GM23248 (cell line): ENCODE measurements around the gene UBQLN4. TPM values are rescaled to one million over a fixed set of nuclear protein-coding genes. Genes with fewer than 3 reads are reported as not detected.

Source experiments
- DNase-seq: peaks from one replicate; pipeline ENCODE4 v3.0.0-alpha.2; 2015
- H2AFZ ChIP-seq: fragments of 200-600 bp; sonication (generic); 2 replicates; pipeline ENCODE4 v1.6.1; 2016; ENCODE audit warnings: antibody characterized with exemption
- H3F3A ChIP-seq: fragments of 200-600 bp; sonication (generic); 2 replicates; pipeline ENCODE4 v1.6.1; 2016; ENCODE audit warnings: mild to moderate bottlenecking, antibody characterized with exemption, mixed run types; ENCODE audit not compliant: insufficient read depth
- H3K27ac ChIP-seq: fragments of 200-600 bp; sonication (generic); 2 replicates; pipeline ENCODE4 v1.5.1; 2016; ENCODE audit warnings: mild to moderate bottlenecking
- H3K27me3 ChIP-seq: fragments of 200-600 bp; sonication (generic); replicated peaks from 2 replicates; pipeline ENCODE4 v1.6.1; 2016; ENCODE audit warnings: mild to moderate bottlenecking; ENCODE audit not compliant: insufficient read depth
- H3K36me3 ChIP-seq: fragments of 200-600 bp; sonication (generic); 2 replicates; pipeline ENCODE4 v1.6.1; 2016; ENCODE audit warnings: low read depth, mild to moderate bottlenecking
- H3K4me1 ChIP-seq: fragments of 200-600 bp; sonication (generic); 2 replicates; pipeline ENCODE4 v1.6.1; 2016; ENCODE audit warnings: mild to moderate bottlenecking; ENCODE audit not compliant: insufficient read depth
- H3K4me2 ChIP-seq: fragments of 200-600 bp; sonication (generic); one replicate; pipeline ENCODE4 v1.6.1; 2016; ENCODE audit warnings: mild to moderate bottlenecking; ENCODE audit not compliant: unreplicated experiment
- H3K4me3 ChIP-seq: fragments of 200-600 bp; sonication (generic); 2 replicates; pipeline ENCODE4 v1.5.1; 2016; ENCODE audit warnings: mild to moderate bottlenecking
- H3K79me2 ChIP-seq: fragments of 200-600 bp; sonication (generic); 2 replicates; pipeline ENCODE4 v1.6.1; 2016; ENCODE audit warnings: mild to moderate bottlenecking; ENCODE audit not compliant: insufficient read depth
- H3K9ac ChIP-seq: fragments of 200-600 bp; sonication (generic); 2 replicates; pipeline ENCODE4 v1.6.1; 2016; ENCODE audit warnings: mild to moderate bottlenecking
- H3K9me2 ChIP-seq: fragments of 200-600 bp; sonication (generic); 2 replicates; pipeline ENCODE4 v1.6.1; 2016; ENCODE audit warnings: mixed run types, mild to moderate bottlenecking, moderate library complexity; ENCODE audit not compliant: insufficient read depth
- H3K9me3 ChIP-seq: fragments of 200-600 bp; sonication (generic); one replicate; pipeline ENCODE4 v1.6.1; 2017; ENCODE audit warnings: low read depth
- H4K20me1 ChIP-seq: fragments of 200-600 bp; sonication (generic); 2 replicates; pipeline ENCODE4 v1.6.0; 2016; ENCODE audit not compliant: insufficient read depth
- EZH2 ChIP-seq: fragments of 200-600 bp; sonication (generic); IDR thresholded peaks from 2 replicates; pipeline ENCODE4 v1.6.1; 2018; ENCODE audit warnings: antibody characterized with exemption, mild to moderate bottlenecking; ENCODE audit not compliant: insufficient read depth, poor library complexity, severe bottlenecking
- EZH2phosphoT487 ChIP-seq: fragments of 200-600 bp; sonication (generic); IDR thresholded peaks from 2 replicates; pipeline ENCODE4 v1.6.1; 2018; ENCODE audit warnings: antibody characterized with exemption, moderate library complexity, mild to moderate bottlenecking, low read depth; ENCODE audit not compliant: insufficient read depth
- WGBS, 2 experiments: methylation state at CpG; one replicate each; pipeline ENCODE4 v1.1.6; 2015 to 2017; ENCODE audit warnings: low lambda C conversion rate in 2 of 2, low coverage in 1 of 2; ENCODE audit errors: missing lambda C conversion rate in 2 of 2; 5-methylcytosine and 5-hydroxymethylcytosine counted together
- in situ Hi-C: fragments of 300-500 bp; cut with MboI; formaldehyde crosslinking; loops from 2 replicates; pipeline ENCODE4 v1.15.0; 2020
- polyA plus RNA-seq: library from polyadenylated mRNA; unstranded; fragments of >200 nt; fragmentation: Nextera tagmentation; extraction: Ambion mirVana; gene quantifications from 2 replicates; pipeline ENCODE4 v1.2.1, GENCODE V29; 2016
- total RNA-seq: library from RNA; depleted of rRNA; stranded (reverse); fragments of >200 nt; shearing (Covaris generic); gene quantifications from 2 replicates; pipeline ENCODE4 v1.2.3, GENCODE V29; 2014

UBQLN4 gene
- total and polyA plus RNA-seq, 2 experiments from 2014 or later: 9.9 to 18.4 TPM

DNA sequence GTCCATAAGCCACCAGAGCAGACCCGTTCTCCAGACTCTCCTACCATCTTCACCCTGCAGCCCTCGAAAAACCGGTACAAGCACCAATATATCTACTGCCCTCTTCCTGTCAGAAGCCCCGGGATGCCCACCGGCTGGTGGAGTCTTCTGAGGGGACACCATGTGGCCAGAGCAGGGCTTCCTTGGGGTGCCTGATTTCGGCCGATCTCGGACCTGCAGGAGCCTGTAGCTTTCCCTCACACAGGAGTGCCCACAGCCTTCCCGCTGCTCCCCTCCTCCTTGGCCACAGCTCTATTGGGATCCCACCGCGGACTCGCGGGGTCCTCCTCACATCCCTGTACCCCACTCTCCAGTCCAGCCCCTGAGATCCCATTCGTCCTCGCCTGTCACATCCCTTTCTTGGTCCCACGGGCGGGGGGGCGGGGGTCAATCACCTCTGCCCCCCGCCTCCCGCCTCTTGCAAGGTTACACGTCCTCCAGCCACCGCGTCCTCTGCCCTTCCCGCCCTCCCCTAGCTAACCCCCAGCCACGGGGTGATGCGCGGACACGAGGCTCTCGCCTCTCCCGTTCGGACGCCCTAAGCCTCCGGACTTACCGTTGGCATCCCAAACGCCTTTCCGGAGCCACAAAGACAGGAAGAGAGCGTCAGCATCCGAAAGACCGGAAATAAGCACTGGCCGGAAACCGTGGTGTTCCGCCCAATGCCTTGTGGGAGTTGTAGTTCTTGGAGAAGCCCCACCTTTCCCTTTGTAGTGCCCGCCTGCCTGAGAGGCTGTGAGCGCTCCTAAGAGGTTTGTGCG, 33.1 kb downstream of the UBQLN4 start, which contains the start of gene SSR2:
TSS of gene SSR2 (minus strand) at position 659 of the 800 bp plus-strand sequence. CDS start 784 bp downstream, outside the sequence.
- in situ Hi-C loops: no loop called here
- no peaks in the 10 kb centered on the region for H3K27me3 ChIP-seq
- 0 out of 2 replicates have a peak within 1 kb of the TSS, but pooled peaks have one; percentile 4 for H3K27ac ChIP-seq
- no peaks in the 10 kb centered on the region for H4K20me1 ChIP-seq
- H3F3A ChIP-seq: no peaks in the 10 kb centered on the region
- 0 out of 2 replicates have a peak, but pooled peaks cover 10% of the 10 kb centered on the region for H3K4me1 ChIP-seq
- TF ChIP-seq EZH2: no peak
- TF ChIP-seq EZH2phosphoT487: no peak
- peak within 1 kb of the TSS; percentile 86 for H3K4me3 ChIP-seq
- peaks cover 28% of the 10 kb centered on the region for H3K36me3 ChIP-seq
- DNase-seq: peak; percentile 97
- 1% methylated on average over 34 to 45 of the region's 45 CpGs for WGBS, 2 experiments
- H3K79me2 ChIP-seq: peaks cover 50% of the 10 kb centered on the region
- no peaks in the 10 kb centered on the region for H3K9me2 ChIP-seq
- peak within 1 kb of the TSS; percentile 83 for H3K9ac ChIP-seq
- H3K9me3 ChIP-seq: no peaks in the 10 kb centered on the region
- H2AFZ ChIP-seq: peak within 1 kb of the TSS; percentile 79
- peak within 1 kb of the TSS; percentile 77 for H3K4me2 ChIP-seq

DNA sequence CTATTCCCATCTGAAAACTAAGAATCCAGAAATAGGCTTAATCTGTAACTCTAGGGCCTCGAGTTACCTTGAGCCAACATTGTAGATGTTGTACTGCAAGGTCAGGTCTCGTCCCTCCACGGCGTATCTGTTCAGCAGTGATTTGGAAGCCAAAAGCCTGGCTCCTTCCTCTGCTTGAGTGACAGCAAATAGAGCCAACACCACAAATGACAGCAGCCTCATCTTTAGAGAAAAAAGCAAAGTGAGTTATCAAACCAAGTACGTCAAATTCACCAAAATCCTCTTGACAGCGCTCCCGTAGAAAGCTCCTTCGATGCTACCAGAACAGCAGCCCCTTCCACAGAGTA, 33.7 kb downstream of the UBQLN4 start:
- 26 to 31% methylated on average over 8 of the region's 8 CpGs for WGBS, 2 experiments
- H3K27ac ChIP-seq: no peak overlapping the region
- peak overlapping the region; percentile 79; the same call in 1 of the 2 replicates for H2AFZ ChIP-seq
- no peaks in the 10 kb centered on the region for H3K9me2 ChIP-seq
- peaks cover 2% of the 10 kb centered on the region; the same call in 1 of the 2 replicates for H3F3A ChIP-seq
- peaks cover 29% of the 10 kb centered on the region for H3K36me3 ChIP-seq
- H3K4me1 ChIP-seq: 0 out of 2 replicates have a peak, but pooled peaks cover 10% of the 10 kb centered on the region
- H3K9ac ChIP-seq: peak overlapping the region; percentile 83
- peak overlapping the region; percentile 75 for H3K4me2 ChIP-seq
- peaks cover 54% of the 10 kb centered on the region for H3K79me2 ChIP-seq
- in situ Hi-C loops: no loop called here
- DNase-seq: no peak
- H3K27me3 ChIP-seq: no peaks in the 10 kb centered on the region
- TF ChIP-seq EZH2 (no peak), EZH2phosphoT487 (no peak)
- peak overlapping the region; percentile 86 for H3K4me3 ChIP-seq
- no peaks in the 10 kb centered on the region for H4K20me1 ChIP-seq
- no peaks in the 10 kb centered on the region for H3K9me3 ChIP-seq

DNA sequence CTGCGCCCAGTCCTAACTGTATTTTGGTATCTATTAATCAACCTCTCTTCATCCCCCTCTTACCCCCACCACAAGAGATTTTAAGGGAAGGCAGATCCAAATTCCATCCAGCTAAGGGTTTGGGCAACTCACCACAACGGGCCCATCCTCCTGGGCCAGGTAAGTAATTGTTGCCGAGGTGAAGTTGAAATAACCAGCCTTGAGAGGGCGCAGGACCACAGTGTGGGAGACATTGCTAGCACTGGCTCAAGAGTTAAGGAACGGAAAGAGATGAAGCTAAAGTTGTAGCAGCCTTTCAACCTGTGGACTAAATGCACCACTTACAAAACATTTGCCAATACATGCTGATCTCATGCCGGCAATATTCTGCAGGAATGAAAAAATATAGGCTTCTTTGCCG, 38.8 kb downstream of the UBQLN4 start:
- Histone ChIP-seq H3K4me1 (0 out of 2 replicates have a peak, but pooled peaks cover 9% of the 10 kb centered on the region), H3K4me3 (no peak overlapping the region), H4K20me1 (0 out of 2 replicates have a peak, but pooled peaks cover 4% of the 10 kb centered on the region), H3K9me2 (no peaks in the 10 kb centered on the region), H3K27ac (no peak overlapping the region), H3K79me2 (peaks cover 75% of the 10 kb centered on the region), H3K4me2 (no peak overlapping the region), H2AFZ (no peak overlapping the region), H3K36me3 (peaks cover 75% of the 10 kb centered on the region), H3F3A (peaks cover 36% of the 10 kb centered on the region), H3K9ac (no peak overlapping the region), H3K27me3 (no peaks in the 10 kb centered on the region), H3K9me3 (no peaks in the 10 kb centered on the region)
- 85 to 86% methylated on average over 7 of the region's 7 CpGs for WGBS, 2 experiments
- in situ Hi-C loops: no loop called here
- TF ChIP-seq EZH2 (no peak), EZH2phosphoT487 (no peak)
- DNase-seq: no peak

DNA sequence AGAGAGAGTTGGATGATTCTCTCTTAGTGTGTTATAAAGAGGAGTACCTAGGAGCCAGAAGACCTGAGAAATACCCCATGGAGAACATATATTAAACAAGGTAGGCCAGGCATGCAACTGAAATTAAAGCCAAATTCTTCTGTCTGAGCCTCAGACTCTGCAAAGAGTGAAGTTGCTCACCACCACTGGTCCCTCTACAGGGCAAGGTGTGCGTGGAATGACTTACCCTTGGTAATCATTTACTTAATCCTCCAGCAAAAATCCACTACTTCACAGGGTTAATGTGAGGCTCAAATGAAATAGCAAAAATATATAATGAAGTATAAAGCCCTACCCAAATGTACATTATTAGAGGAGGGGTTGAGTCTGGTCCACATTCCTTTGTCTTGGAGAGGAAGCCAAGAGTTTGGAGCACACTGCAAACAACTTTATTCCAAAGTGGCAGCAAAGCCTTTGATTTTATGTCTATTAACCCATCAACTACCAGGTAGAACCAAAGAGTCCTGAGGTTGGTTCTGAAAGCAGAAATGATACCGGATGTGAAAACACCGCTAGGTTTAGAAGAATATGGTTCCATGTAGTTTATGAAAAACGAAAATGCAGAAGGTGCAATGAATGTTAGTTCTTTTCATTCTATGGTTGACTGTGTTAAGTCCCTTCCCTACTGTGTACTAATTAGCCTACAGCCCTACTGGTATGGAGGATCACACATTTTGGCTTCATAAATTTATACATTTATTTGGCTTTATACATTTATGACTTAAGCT, 41.4 kb downstream of the UBQLN4 start:
- H2AFZ ChIP-seq: no peak overlapping the region
- H3F3A ChIP-seq: peaks cover 51% of the 10 kb centered on the region
- H4K20me1 ChIP-seq: 0 out of 2 replicates have a peak, but pooled peaks cover 4% of the 10 kb centered on the region
- no peaks in the 10 kb centered on the region for H3K4me1 ChIP-seq
- H3K36me3 ChIP-seq: peaks cover 65% of the 10 kb centered on the region
- H3K79me2 ChIP-seq: peaks cover 50% of the 10 kb centered on the region
- no peak overlapping the region for H3K4me2 ChIP-seq
- DNase-seq: no peak
- H3K9me2 ChIP-seq: no peaks in the 10 kb centered on the region
- H3K9me3 ChIP-seq: no peaks in the 10 kb centered on the region
- no peak overlapping the region for H3K9ac ChIP-seq
- TF ChIP-seq EZH2phosphoT487 (no peak), EZH2 (no peak)
- no peaks in the 10 kb centered on the region for H3K27me3 ChIP-seq
- WGBS, 2 experiments: 85 to 87% methylated on average over 4 of the region's 4 CpGs
- no peak overlapping the region for H3K4me3 ChIP-seq
- in situ Hi-C loops: no loop called here
- no peak overlapping the region for H3K27ac ChIP-seq
